GM19463 (cell line): Measurements from ENCODE around the gene SURF4.

Source experiments
- ATAC-seq: cut with Tn5 transposase; IDR thresholded peaks from one replicate; pipeline ENCODE4 v1.9.1; 2021; ENCODE audit warnings: mild to moderate bottlenecking, moderate library complexity; ENCODE audit not compliant: unreplicated experiment

SURF4 gene

GRCh38 chr9:133353548-133353947 lies 22.3 kb downstream of the SURF4 start:
- ATAC-seq, result no peak

- no peak for ATAC-seq
Measured at GRCh38 chr9:133352635-133353340, 23.1 kb downstream of the SURF4 start.

GRCh38 chr9:133351908-133352634 lies 23.8 kb downstream of the SURF4 start:
- no peak for ATAC-seq

GRCh38 chr9:133351526-133351907 lies 24.3 kb downstream of the SURF4 start:
- no peak for ATAC-seq

GRCh38 chr9:133349965-133350616 lies 25.8 kb downstream of the SURF4 start:
- no peak for ATAC-seq

GRCh38 chr9:133348718-133349573 lies 26.9 kb downstream of the SURF4 start:
- ATAC-seq, result no peak

- peak; percentile 69 for ATAC-seq
Measured at GRCh38 chr9:133347985-133348717, 27.7 kb downstream of the SURF4 start, which contains the start of the genes MED22 and RPL7A. TSS of gene MED22 (minus strand) at chr9:133348131. CDS start at chr9:133346662, 1,469 bp downstream. TSS of gene RPL7A (plus strand) at chr9:133348218. CDS start at chr9:133348244, 26 bp downstream.

- peak; percentile 38 for ATAC-seq
Measured at GRCh38 chr9:133347515-133347984, 28.3 kb downstream of the SURF4 start.

GRCh38 chr9:133346021-133346785 lies 29.7 kb downstream of the SURF4 start:
- no peak for ATAC-seq

- ATAC-seq, result no peak
Measured at GRCh38 chr9:133345596-133345995, 30.3 kb downstream of the SURF4 start.

- ATAC-seq, result no peak
Measured at GRCh38 chr9:133344979-133345378, 30.9 kb downstream of the SURF4 start.

GRCh38 chr9:133344071-133344470 lies 31.8 kb downstream of the SURF4 start:
- no peak for ATAC-seq

- no peak for ATAC-seq
Measured at GRCh38 chr9:133342570-133342969, 33.3 kb downstream of the SURF4 start.

- ATAC-seq, result no peak
Measured at GRCh38 chr9:133342069-133342406, 33.8 kb downstream of the SURF4 start.

- no peak for ATAC-seq
Measured at GRCh38 chr9:133341369-133342068, 34.3 kb downstream of the SURF4 start.

- no peak for ATAC-seq
Measured at GRCh38 chr9:133340916-133341315, 34.9 kb downstream of the SURF4 start.

- no peak for ATAC-seq
Measured at GRCh38 chr9:133340256-133340655, 35.6 kb downstream of the SURF4 start.

GRCh38 chr9:133339641-133340040 lies 36.2 kb downstream of the SURF4 start:
- no peak for ATAC-seq
